Breast epithelium (tissue), 4 donors: ENCODE measurements around the gene PICALM. TPM values are rescaled to one million over a fixed set of nuclear protein-coding genes. Genes with fewer than 3 reads are reported as not detected.

Experiments used
- DNase-seq, 2 donors: peaks; one replicate each; pipeline ENCODE4 v3.0.0-alpha.2; 2019; ENCODE audit warnings: low spot score in 2 of 2
- H3K27ac ChIP-seq, 2 donors: fragments of 200-600 bp; sonication (generic) in 1 of 2; one replicate each; pipeline ENCODE4 v1.5.1; 2016 to 2019; ENCODE audit warnings: mild to moderate bottlenecking in 1 of 2
- H3K27me3 ChIP-seq, 2 donors: fragments of 200-600 bp; sonication (generic) in 1 of 2; one replicate each; pipeline versions ENCODE4 v1.5.1 to v1.6.0; 2017 to 2019; ENCODE audit warnings: control low read depth in 1 of 2, mild to moderate bottlenecking in 1 of 2
- H3K36me3 ChIP-seq: fragments of 200-600 bp; one replicate; pipeline ENCODE4 v1.5.1; 2019
- H3K4me1 ChIP-seq, 2 donors: fragments of 200-600 bp; sonication (generic); one replicate each; pipeline ENCODE4 v1.5.1; 2016 to 2019; ENCODE audit warnings: control low read depth in 1 of 2
- H3K4me3 ChIP-seq, 3 donors: fragments of 200-600 bp; sonication (generic); 1 replicate in 2 of 3; 2 replicates in 1 of 3; pipeline ENCODE4 v1.5.1; 2016 to 2019; ENCODE audit warnings: mild to moderate bottlenecking in 3 of 3, moderate library complexity in 2 of 3
- H3K9me3 ChIP-seq, 2 donors: fragments of 200-600 bp; sonication (generic) in 1 of 2; one replicate each; pipeline ENCODE4 v1.5.1; 2016 to 2019; ENCODE audit warnings: control low read depth in 1 of 2
- CTCF ChIP-seq, 3 donors: fragments of 450-650 bp; IDR thresholded peaks; one replicate each; pipeline ENCODE4 v1.5.1; 2016 to 2017; ENCODE audit warnings: antibody characterized with exemption in 3 of 3, mild to moderate bottlenecking in 3 of 3, moderate library complexity in 3 of 3
- POLR2A ChIP-seq: fragments of 450-650 bp; IDR thresholded peaks from one replicate; pipeline ENCODE4 v1.6.1; 2016; ENCODE audit warnings: antibody characterized with exemption, mild to moderate bottlenecking, moderate library complexity
- POLR2AphosphoS5 ChIP-seq, 3 donors: sonication (generic); formaldehyde crosslinking; IDR thresholded peaks; one replicate each; pipeline ENCODE4 v1.6.1; 2017; ENCODE audit warnings: antibody characterized with exemption in 3 of 3
- intact Hi-C: fragments of 100-400 bp; cut with DNase I; formaldehyde crosslinking; loops from one replicate; pipeline ENCODE4 v1.15.1; 2023; ENCODE audit warnings: low total_unique reads
- total RNA-seq, 3 donors: library from RNA; depleted of rRNA; stranded (reverse); fragments of >200 nt; gene quantifications; one replicate each; pipeline ENCODE4 v1.1.0, GENCODE V29; 2016

Gene PICALM
- 100 to 1,000 TPM; 327 to 336 (median 328) TPM for total RNA-seq

GRCh38 chr11:86068951-86069407 lies at the start of gene PICALM:
PICALM (minus strand) TSS chr11:86069084; CDS start chr11:86068780, 304 bp downstream.
- peak; percentile 96 for DNase-seq
- intact Hi-C loops: no loop called here
- no peaks in the 10 kb centered on the region for H3K36me3 ChIP-seq
- H3K27ac ChIP-seq: peak within 1 kb of the TSS; percentile 97 to 99
- no peaks in the 10 kb centered on the region for H3K27me3 ChIP-seq
- TF ChIP-seq POLR2A (peak; percentile 72), CTCF (IDR thresholded peaks at IDR 0.05) (no peak), POLR2AphosphoS5 (IDR thresholded peaks at IDR 0.05) (peak; percentile 84 to 96 (median 92))
- H3K9me3 ChIP-seq: no peaks in the 10 kb centered on the region
- peak within 1 kb of the TSS; percentile 98 to 100 (median 99) for H3K4me3 ChIP-seq
- no peaks in the 10 kb centered on the region for H3K4me1 ChIP-seq

- TF ChIP-seq POLR2AphosphoS5 (IDR thresholded peaks at IDR 0.05) (no peak), CTCF (IDR thresholded peaks at IDR 0.05) (no peak), POLR2A (no peak)
- H3K9me3 ChIP-seq: no peaks in the 10 kb centered on the region
- DNase-seq: no peak
- H3K36me3 ChIP-seq: no peaks in the 10 kb centered on the region
- intact Hi-C loops: no loop called here
- H3K27me3 ChIP-seq: no peaks in the 10 kb centered on the region
- no peaks in the 10 kb centered on the region for H3K4me1 ChIP-seq
- H3K27ac ChIP-seq: no peak overlapping the region
- H3K4me3 ChIP-seq: no peak overlapping the region
Measured at GRCh38 chr11:86118253-86118652, 49.4 kb upstream of the PICALM start.

GRCh38 chr11:86117712-86118063 lies 48.8 kb upstream of the PICALM start:
- intact Hi-C loops: no loop called here
- TF ChIP-seq POLR2A (no peak), CTCF (IDR thresholded peaks at IDR 0.05) (no peak), POLR2AphosphoS5 (IDR thresholded peaks at IDR 0.05) (no peak)
- DNase-seq: no peak
- Histone ChIP-seq H3K4me1 (no peaks in the 10 kb centered on the region), H3K27ac (no peak overlapping the region), H3K9me3 (no peaks in the 10 kb centered on the region), H3K27me3 (no peaks in the 10 kb centered on the region), H3K36me3 (no peaks in the 10 kb centered on the region), H3K4me3 (no peak overlapping the region)

GRCh38 chr11:86117001-86117711 lies 48.3 kb upstream of the PICALM start:
- no peak overlapping the region for H3K27ac ChIP-seq
- intact Hi-C loops: no loop called here

More at GRCh38 chr11:86117001-86117711, 48.3 kb upstream of the PICALM start:
- H3K4me1 ChIP-seq: no peaks in the 10 kb centered on the region
- DNase-seq: no peak
- TF ChIP-seq CTCF (IDR thresholded peaks at IDR 0.05): no peak
- TF ChIP-seq POLR2A: no peak
- no peak for TF ChIP-seq POLR2AphosphoS5 (IDR thresholded peaks at IDR 0.05)
- no peaks in the 10 kb centered on the region for H3K36me3 ChIP-seq
- no peak overlapping the region for H3K4me3 ChIP-seq
- H3K27me3 ChIP-seq: no peaks in the 10 kb centered on the region
- no peaks in the 10 kb centered on the region for H3K9me3 ChIP-seq
